ENCODE results near the gene ZBTB18.

ZBTB18 gene

DNA sequence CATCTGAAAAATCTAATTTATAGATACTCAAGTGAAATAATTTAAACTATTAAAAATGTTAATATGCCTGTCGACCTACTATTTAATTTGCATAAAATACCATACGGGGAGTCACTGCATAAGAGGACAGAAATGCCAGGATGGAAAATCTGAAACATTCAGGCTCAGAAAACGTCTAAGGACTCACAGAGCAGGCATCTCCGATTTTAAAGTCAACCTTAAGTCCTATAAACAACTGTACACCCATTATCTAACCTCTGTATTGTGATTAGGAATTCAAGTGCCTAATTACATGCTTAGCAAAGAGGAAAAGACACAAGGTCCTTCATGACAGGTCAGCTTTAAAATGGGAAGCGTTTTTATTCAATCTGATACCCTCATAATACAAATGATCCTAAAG, 49.2 kb downstream of the ZBTB18 start:
- Histone ChIP-seq H3K4me1 (ENCODE audit: control insufficient read depth, insufficient read depth, low read length) (no peaks in the 10 kb centered on the region), H3K4me3 (ENCODE audit: low read length in 2 of 2) (no peak overlapping the region), H3K36me3 (ENCODE audit: control insufficient read depth in 2 of 2, insufficient read depth in 2 of 2, low read length in 2 of 2) (no peaks in the 10 kb centered on the region), H3K9ac (ENCODE audit: low read length in 2 of 2) (no peak overlapping the region), H3K9me3 (ENCODE audit: control insufficient read depth in 2 of 2, low read length in 2 of 2) (no peaks in the 10 kb centered on the region), H3K27ac (ENCODE audit: low read length) (no peak overlapping the region), H3K27me3 (ENCODE audit: control insufficient read depth in 1 of 2, insufficient read depth in 2 of 2, low read length in 2 of 2) (peaks cover 5 to 15% of the 10 kb centered on the region in 2 donors)

DNA sequence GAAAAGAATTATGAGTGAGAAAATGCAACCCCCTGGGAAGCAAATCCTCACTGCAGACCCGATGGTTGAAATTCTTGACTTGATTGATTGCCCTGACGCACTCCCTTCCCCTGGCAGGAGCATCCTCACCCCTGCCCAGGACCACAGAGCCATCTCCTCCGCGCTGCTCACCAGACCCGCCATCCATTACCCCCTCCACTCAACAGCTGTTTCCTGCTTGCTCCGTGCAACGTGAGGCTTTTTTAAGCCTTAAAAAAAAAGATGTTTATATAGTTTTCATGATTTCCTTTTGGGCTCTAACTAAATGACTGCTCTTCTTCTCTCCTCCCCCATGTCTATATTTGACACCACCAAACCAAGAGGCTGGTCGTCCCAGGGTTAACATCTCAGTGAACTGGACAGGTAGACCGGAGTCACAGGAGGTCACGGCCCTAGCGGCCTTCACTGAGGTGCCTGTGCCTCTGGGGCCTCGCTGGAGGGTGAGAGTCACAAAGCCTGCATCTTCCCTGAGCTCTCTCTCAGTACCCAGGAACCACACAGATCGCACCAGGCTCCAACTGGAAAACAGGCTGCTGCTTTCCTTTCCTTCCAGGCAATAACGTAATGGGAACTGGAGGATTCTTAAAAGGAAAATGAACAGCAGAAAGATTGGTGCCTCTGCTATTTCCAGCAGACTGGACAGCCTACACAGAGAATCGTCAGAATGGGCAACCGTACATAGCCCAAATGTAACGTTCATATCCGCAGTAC, 49.8 kb downstream of the ZBTB18 start:
- Histone ChIP-seq H3K36me3 (ENCODE audit: control insufficient read depth in 2 of 2, insufficient read depth in 2 of 2, low read length in 2 of 2) (no peaks in the 10 kb centered on the region), H3K4me3 (ENCODE audit: low read length in 2 of 2) (peak overlapping the region in 1 of 2 donors; percentile 44), H3K9ac (ENCODE audit: low read length in 2 of 2) (no peak overlapping the region), H3K9me3 (ENCODE audit: control insufficient read depth in 2 of 2, low read length in 2 of 2) (no peaks in the 10 kb centered on the region), H3K27ac (ENCODE audit: low read length) (no peak overlapping the region), H3K27me3 (ENCODE audit: control insufficient read depth in 1 of 2, insufficient read depth in 2 of 2, low read length in 2 of 2) (peaks cover 7 to 15% of the 10 kb centered on the region in 2 donors), H3K4me1 (ENCODE audit: control insufficient read depth, insufficient read depth, low read length) (no peaks in the 10 kb centered on the region)

DNA sequence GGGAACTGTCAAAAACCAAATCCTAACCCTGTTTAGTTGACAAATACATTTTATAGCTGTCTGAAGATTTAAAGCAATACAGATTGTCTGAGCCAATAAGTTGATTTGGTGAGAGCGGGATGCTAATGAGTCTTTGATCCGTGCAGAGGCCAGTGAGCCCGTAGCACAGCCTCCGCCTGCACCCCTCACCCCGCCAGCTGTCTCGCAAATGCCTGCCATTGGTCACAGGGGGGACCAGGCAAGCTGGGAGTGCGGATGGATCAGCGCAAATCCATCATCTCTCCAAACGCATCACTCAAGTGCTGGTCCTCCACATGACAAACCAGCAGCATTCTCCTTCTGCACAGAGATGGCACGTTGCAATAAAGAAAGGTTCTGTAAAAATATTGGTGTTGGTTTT, 51.0 kb downstream of the ZBTB18 start:
- Histone ChIP-seq H3K9ac (ENCODE audit: low read length in 2 of 2) (no peak overlapping the region), H3K4me3 (ENCODE audit: low read length in 2 of 2) (no peak overlapping the region), H3K27ac (ENCODE audit: low read length) (no peak overlapping the region), H3K4me1 (ENCODE audit: control insufficient read depth, insufficient read depth, low read length) (no peaks in the 10 kb centered on the region), H3K36me3 (ENCODE audit: control insufficient read depth in 2 of 2, insufficient read depth in 2 of 2, low read length in 2 of 2) (no peaks in the 10 kb centered on the region), H3K27me3 (ENCODE audit: control insufficient read depth in 1 of 2, insufficient read depth in 2 of 2, low read length in 2 of 2) (peaks cover 7 to 15% of the 10 kb centered on the region in 2 donors), H3K9me3 (ENCODE audit: control insufficient read depth in 2 of 2, low read length in 2 of 2) (no peaks in the 10 kb centered on the region)

DNA sequence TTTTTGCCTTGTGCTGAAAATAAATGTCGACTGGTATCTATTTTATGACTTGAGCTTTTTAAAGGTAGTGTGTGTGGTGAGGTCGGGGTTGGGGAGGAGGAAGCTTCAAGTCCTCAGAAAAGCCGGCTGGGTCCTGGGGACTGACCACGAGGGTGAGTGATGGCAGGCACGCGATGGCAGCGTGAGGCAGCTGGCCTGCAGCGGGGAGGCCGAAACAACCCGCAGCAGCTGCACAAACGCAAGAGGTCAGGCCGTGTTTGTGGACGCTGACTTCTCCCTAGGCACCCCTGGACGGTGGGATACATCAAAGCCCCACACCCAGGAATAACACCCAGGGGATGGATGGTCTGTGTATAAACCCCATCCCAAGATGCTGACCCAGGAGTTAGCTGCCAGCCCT, 51.4 kb downstream of the ZBTB18 start:
- Histone ChIP-seq H3K4me1 (ENCODE audit: control insufficient read depth, insufficient read depth, low read length) (no peaks in the 10 kb centered on the region), H3K27ac (ENCODE audit: low read length) (no peak overlapping the region), H3K9me3 (ENCODE audit: control insufficient read depth in 2 of 2, low read length in 2 of 2) (no peaks in the 10 kb centered on the region), H3K9ac (ENCODE audit: low read length in 2 of 2) (no peak overlapping the region), H3K4me3 (ENCODE audit: low read length in 2 of 2) (no peak overlapping the region), H3K36me3 (ENCODE audit: control insufficient read depth in 2 of 2, insufficient read depth in 2 of 2, low read length in 2 of 2) (no peaks in the 10 kb centered on the region), H3K27me3 (ENCODE audit: control insufficient read depth in 1 of 2, insufficient read depth in 2 of 2, low read length in 2 of 2) (peaks cover 7 to 15% of the 10 kb centered on the region in 2 donors)

DNA sequence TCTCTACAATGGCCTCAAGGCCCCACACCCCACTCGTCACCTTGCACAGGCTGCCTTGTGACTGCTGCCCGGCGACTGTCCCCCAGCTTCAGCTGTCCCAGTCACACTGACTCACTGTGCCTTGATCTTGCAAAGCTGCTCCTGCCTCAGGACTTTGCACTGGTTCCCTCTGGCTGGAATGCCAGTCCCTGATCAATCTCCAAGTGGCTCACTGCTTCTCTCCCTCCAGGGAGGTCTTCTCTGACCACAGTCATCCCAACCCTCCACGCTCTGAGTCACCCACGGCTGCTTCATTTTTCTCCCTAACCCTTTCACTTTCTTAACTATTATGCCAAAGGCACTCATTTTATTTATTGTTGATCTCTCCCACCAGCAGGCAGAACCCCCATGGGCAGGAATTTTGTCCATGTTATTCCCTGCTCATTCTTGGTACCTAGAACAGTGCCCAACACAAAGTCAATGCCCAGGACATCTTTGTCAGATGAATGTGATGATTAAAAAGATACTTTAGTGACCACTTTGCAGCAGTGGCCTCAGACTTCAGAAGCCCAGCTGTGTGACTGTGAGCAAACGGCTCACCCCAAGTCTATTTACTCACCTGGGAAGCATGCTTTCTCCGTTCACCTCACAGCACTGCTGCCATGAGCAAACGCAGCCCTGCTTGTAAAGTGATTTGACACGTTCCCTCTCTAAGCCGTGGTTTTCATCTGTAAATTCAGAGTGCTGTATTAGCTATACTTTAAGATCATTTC, 53.4 kb downstream of the ZBTB18 start:
- Histone ChIP-seq H3K4me1 (ENCODE audit: control insufficient read depth, insufficient read depth, low read length) (no peaks in the 10 kb centered on the region), H3K36me3 (ENCODE audit: control insufficient read depth in 2 of 2, insufficient read depth in 2 of 2, low read length in 2 of 2) (no peaks in the 10 kb centered on the region), H3K9me3 (ENCODE audit: control insufficient read depth in 2 of 2, low read length in 2 of 2) (no peaks in the 10 kb centered on the region), H3K9ac (ENCODE audit: low read length in 2 of 2) (no peak overlapping the region), H3K4me3 (ENCODE audit: low read length in 2 of 2) (no peak overlapping the region), H3K27ac (ENCODE audit: low read length) (no peak overlapping the region), H3K27me3 (ENCODE audit: control insufficient read depth in 1 of 2, insufficient read depth in 2 of 2, low read length in 2 of 2) (peaks cover 7% of the 10 kb centered on the region in 2 donors)

DNA sequence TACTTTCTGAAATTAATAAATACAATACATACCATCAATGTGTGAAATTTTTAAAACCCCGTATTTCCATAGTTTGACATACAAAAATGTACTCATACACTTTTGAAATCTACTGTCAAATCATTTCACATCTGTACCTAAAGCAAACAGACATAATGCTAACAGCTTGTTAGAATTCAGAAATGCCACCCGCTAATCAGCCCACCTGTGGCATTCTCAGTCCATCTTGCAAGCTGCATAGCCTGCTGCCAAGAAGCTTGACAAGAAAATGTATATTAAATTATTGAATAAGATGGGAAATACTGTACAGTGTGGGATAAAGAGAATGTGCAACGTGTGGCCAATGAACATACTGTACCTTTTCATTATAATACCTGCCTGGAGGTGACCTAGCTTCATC, 55.1 kb downstream of the ZBTB18 start:
- H3K9ac ChIP-seq (ENCODE audit: low read length in 2 of 2), result no peak overlapping the region
- H3K4me3 ChIP-seq (ENCODE audit: low read length in 2 of 2), result no peak overlapping the region
- H3K9me3 ChIP-seq (ENCODE audit: control insufficient read depth in 2 of 2, low read length in 2 of 2), result no peaks in the 10 kb centered on the region
- no peaks in the 10 kb centered on the region for H3K36me3 ChIP-seq (ENCODE audit: control insufficient read depth in 2 of 2, insufficient read depth in 2 of 2, low read length in 2 of 2)
- no peaks in the 10 kb centered on the region for H3K4me1 ChIP-seq (ENCODE audit: control insufficient read depth, insufficient read depth, low read length)
- H3K27me3 ChIP-seq (ENCODE audit: control insufficient read depth in 1 of 2, insufficient read depth in 2 of 2, low read length in 2 of 2), result peaks cover 4% of the 10 kb centered on the region in 2 donors
- no peak overlapping the region for H3K27ac ChIP-seq (ENCODE audit: low read length)

Data from stomach smooth muscle (tissue), 2 donors.